Heart left ventricle (tissue), 16 donors: ENCODE measurements around the gene OPRPN. TPM values are rescaled to one million over a fixed set of nuclear protein-coding genes. Genes with fewer than 3 reads are reported as not detected.

ENCODE experiments used
- ATAC-seq, 4 donors: fragments of 200-7000 bp; cut with Tn5 transposase; one replicate each; pipeline ENCODE4 v1.9.1; 2020 to 2022; ENCODE audit warnings: moderate library complexity in 4 of 4, mild to moderate bottlenecking in 3 of 4, moderate number of reproducible peaks in 1 of 4
- DNase-seq, 5 donors: peaks; one replicate each; pipeline ENCODE4 v3.0.0-alpha.2; 2020
- H3K27ac ChIP-seq, 12 donors: fragments of 200-600 bp; sonication (generic) in 4 of 12; one replicate each; pipeline versions ENCODE4 v1.5.0 to v1.8.0; 2016 to 2022; ENCODE audit warnings: mild to moderate bottlenecking in 2 of 12
- H3K27me3 ChIP-seq, 9 donors: fragments of 200-600 bp; sonication (generic) in 2 of 9; one replicate each; pipeline versions ENCODE4 v1.5.1 to v1.8.0; 2016 to 2022; ENCODE audit warnings: mild to moderate bottlenecking in 3 of 9
- H3K36me3 ChIP-seq, 9 donors: fragments of 200-600 bp; sonication (generic) in 2 of 9; one replicate each; pipeline versions ENCODE4 v1.5.0 to v1.8.0; 2018 to 2022; ENCODE audit warnings: mild to moderate bottlenecking in 2 of 9
- H3K4me1 ChIP-seq, 12 donors: fragments of 200-600 bp; sonication (generic) in 4 of 12; one replicate each; pipeline versions ENCODE4 v1.5.0 to v1.8.0; 2016 to 2022; ENCODE audit warnings: mild to moderate bottlenecking in 3 of 12
- H3K4me3 ChIP-seq, 12 donors: fragments of 200-600 bp; sonication (generic) in 4 of 12; one replicate each; pipeline versions ENCODE4 v1.5.0 to v1.8.0; 2017 to 2022; ENCODE audit warnings: mild to moderate bottlenecking in 9 of 12, moderate library complexity in 4 of 12
- H3K9me3 ChIP-seq, 12 donors: fragments of 200-600 bp; sonication (generic) in 4 of 12; one replicate each; pipeline versions ENCODE4 v1.5.0 to v1.8.0; 2016 to 2022; ENCODE audit warnings: mild to moderate bottlenecking in 1 of 12
- POLR2A ChIP-seq, 2 donors: fragments of 450-650 bp; IDR thresholded peaks; one replicate each; pipeline ENCODE4 v1.6.1; 2017; ENCODE audit warnings: antibody characterized with exemption in 2 of 2, mild to moderate bottlenecking in 2 of 2, moderate library complexity in 2 of 2
- WGBS, 4 donors: extraction: QIAGEN DNeasy Blood & Tissue Kit in 2 of 4; methylation state at CpG; one replicate each; pipeline versions ENCODE4 v1.1.5 to v1.1.7; 2013 to 2018; 5-methylcytosine and 5-hydroxymethylcytosine counted together
- intact Hi-C, 10 donors: fragments of 100-400 bp; cut with DNase I; formaldehyde crosslinking; loops; one replicate each; pipeline versions ENCODE4 v1.11.1 to v1.14.2; 2022
- polyA plus RNA-seq, 2 donors: library from polyadenylated mRNA; stranded (reverse); fragments of 200-250 nt; gene quantifications; one replicate each; pipeline ENCODE4 v1.2.3, GENCODE V29; 2013
- total RNA-seq, 9 donors: library from RNA; depleted of rRNA in 2 of 9; stranded (reverse); fragments of >200 nt in 2 of 9; fragmentation: NEBNext Ultra II Directional in 3 of 9; extraction: Animal tissue kit (Norgen Biotek cat#: 25700) in 3 of 9; gene quantifications; one replicate each; pipeline versions ENCODE4 v1.1.0 to v1.2.4, GENCODE V29; 2016 to 2023
- TF ChIP-seq, protein P1 (sequence below), 12 donors: fragments of 200-600 bp; sonication (generic) in 4 of 12; IDR thresholded peaks; one replicate each; pipeline versions ENCODE4 v1.5.0 to v1.8.0; 2018 to 2022; ENCODE audit warnings: antibody characterized with exemption in 12 of 12, mild to moderate bottlenecking in 5 of 12
- donor health status: ischemic (EF 13 %, LVEDD 7.1; RV severe dilation, severe dysfunction).
- donor health status: healthy with polysubstance abuse.
- donor health status: DM: no; HTN: yes; CAD: no.
- donor health status: DM: no; HTN: no; CAD: no.
- donor health status: ischemic (EF 25% LVEDD 6.9; RV normal size, moderate dysfunction).
- donor health status: ischemic (EF 25% LVEDD 5.7; RV mildly dilated, moderate dysfunction).
- donor health status: healthy.
- donor health status: DM: yes; HTN: yes; CAD: no.
- donor health status: ischemic (EF 35%, LVEDD 5.7; RV mildly dilated, moderate dysfunction).
- donor health status: nonischemic (EF 11% LVEDD 7.7; RV severe dilation, severe dysfunction).
- donor health status: DM: yes; HTN: yes; CAD: no.
- donor health status: PGD.
- donor health status: ischemic (EF 29% LVEDD 5.4; RV normal size, mild dysfunction).
- donor health status: nonischemic (EF 23%, LVEDD 6.1; RV moderate dilation, normal function).

The OPRPN gene
- total and polyA plus RNA-seq, 11 donors = not detected

DNA sequence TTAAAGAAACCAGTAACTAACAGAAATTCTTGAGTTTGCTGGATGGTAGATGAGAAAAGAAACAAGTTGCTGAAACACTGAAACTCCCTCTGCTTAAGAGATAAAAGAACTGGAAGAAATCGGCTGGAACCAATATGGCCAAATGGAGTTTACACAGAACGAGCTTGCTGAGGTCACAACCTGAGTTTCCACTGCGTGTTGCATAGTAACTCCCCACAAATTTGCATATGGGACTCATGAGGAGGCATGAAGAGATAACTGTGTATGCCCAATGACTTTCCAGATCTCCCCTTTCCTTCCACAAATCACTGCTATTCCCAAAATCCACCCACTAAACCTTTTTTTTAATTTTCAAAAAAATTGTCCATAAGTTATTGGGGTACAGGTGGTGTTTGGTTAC, 25.0 kb upstream of the OPRPN start:
- Histone ChIP-seq H3K4me3 (no peak overlapping the region), H3K27me3 (no peaks in the 10 kb centered on the region), H3K36me3 (no peaks in the 10 kb centered on the region), H3K27ac (no peak overlapping the region), H3K4me1 (no peaks in the 10 kb centered on the region), H3K9me3 (peaks cover 0 to 5% (median 0%) of the 10 kb centered on the region in 12 donors)
- intact Hi-C loops = no loop called here
- ATAC-seq = no peak
- TF ChIP-seq, protein P1, sequence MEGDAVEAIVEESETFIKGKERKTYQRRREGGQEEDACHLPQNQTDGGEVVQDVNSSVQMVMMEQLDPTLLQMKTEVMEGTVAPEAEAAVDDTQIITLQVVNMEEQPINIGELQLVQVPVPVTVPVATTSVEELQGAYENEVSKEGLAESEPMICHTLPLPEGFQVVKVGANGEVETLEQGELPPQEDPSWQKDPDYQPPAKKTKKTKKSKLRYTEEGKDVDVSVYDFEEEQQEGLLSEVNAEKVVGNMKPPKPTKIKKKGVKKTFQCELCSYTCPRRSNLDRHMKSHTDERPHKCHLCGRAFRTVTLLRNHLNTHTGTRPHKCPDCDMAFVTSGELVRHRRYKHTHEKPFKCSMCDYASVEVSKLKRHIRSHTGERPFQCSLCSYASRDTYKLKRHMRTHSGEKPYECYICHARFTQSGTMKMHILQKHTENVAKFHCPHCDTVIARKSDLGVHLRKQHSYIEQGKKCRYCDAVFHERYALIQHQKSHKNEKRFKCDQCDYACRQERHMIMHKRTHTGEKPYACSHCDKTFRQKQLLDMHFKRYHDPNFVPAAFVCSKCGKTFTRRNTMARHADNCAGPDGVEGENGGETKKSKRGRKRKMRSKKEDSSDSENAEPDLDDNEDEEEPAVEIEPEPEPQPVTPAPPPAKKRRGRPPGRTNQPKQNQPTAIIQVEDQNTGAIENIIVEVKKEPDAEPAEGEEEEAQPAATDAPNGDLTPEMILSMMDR (IDR thresholded peaks at IDR 0.05) = no peak
- no peak for TF ChIP-seq POLR2A (IDR thresholded peaks at IDR 0.05)
- 66 to 74% (median 69%) methylated on average over 3 of the region's 3 CpGs for WGBS, 4 donors
- DNase-seq = no peak

DNA sequence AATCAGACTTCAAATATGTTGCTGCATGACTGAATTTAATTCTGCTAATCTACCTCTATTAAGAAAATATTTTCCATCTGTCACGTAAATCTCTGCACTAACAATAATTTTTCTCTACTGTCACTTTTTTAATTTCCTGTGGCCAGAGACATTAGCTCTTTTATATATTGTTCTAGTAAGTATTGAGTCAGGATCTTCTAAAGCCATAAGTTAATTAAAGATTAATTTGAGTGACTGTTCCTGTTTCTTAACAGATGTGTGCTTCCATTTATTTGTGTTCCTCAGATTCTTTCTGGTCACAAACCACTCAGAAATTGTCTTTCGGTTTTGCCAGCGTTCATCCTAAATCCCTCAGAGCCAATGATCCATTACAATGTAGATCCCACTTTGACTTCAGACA, 17.2 kb upstream of the OPRPN start:
- Histone ChIP-seq H3K36me3 (no peaks in the 10 kb centered on the region), H3K9me3 (peaks cover 0 to 2% (median 0%) of the 10 kb centered on the region in 12 donors), H3K4me1 (no peaks in the 10 kb centered on the region), H3K27ac (no peak overlapping the region), H3K4me3 (no peak overlapping the region), H3K27me3 (no peaks in the 10 kb centered on the region)
- DNase-seq (no peak), ATAC-seq (no peak)
- TF ChIP-seq, protein P1 (IDR thresholded peaks at IDR 0.05) = no peak
- TF ChIP-seq POLR2A (IDR thresholded peaks at IDR 0.05) = no peak
- 83 to 84% (median 83%) methylated on average over 3 of the region's 3 CpGs for WGBS, 4 donors
- intact Hi-C loops = no loop called here

DNA sequence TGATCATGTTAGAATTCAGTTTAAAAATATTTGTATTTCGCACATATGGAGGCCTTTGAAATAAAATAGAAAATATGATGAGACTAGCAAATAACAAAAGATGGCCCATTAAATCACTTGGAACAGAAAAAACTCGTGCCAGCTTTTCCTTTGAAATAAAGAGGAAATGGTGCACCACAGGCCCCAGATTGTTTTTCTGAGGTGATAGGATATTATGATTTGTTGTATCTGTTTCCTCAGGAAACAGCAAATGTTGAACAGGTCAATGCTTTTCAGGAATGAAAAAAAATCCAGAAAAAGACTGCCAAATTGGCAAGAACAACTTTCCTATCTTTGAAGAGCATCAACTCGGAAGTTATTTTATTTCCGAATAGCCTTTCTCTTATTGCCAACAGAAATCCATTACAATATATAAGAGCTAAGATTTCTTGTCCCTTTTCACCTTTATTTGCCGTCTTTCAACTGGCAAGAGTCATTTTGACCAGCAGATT, 15.0 kb upstream of the OPRPN start, which contains the start of gene SMR3B:
Gene SMR3B, plus strand, starts transcription at position 441 of the 491 bp plus-strand sequence. CDS start 1,380 bp downstream, outside the sequence.
- TF ChIP-seq, protein P1 (IDR thresholded peaks at IDR 0.05) = no peak
- TF ChIP-seq POLR2A (IDR thresholded peaks at IDR 0.05) = no peak
- ATAC-seq = no peak
- intact Hi-C loops = no loop called here

DNA sequence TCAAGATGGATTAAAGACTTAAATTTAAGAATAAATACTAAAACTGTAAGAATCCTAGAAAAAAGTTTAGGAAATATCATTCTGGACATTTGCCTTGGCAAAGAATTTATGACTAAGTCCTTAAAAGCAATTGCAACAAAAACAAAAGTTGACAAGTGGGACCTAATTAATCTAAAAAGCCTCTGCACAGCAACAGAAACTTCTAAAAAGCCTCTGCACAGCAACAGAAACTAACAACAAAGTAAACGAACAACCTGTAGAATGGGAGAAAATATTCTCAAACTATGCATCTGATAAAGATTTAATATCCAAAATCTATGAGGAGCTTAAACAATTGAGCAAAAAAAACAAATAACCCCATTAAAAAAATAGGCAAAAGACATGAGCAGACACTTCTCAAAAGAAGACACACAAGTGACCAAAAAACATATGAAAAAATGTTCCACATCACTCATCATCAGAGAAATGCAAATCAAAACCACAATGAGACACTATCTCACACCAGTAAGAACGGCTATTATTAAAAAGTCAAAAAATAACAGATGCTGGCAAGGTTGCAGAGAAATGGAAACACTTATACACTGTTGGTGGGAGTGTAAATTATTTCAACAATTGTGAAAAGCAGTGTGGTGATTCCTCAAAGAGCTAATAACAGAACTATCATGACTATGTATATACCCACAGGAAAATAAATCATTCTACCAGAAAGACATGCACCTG, 5.5 kb upstream of the OPRPN start:
- H3K36me3 ChIP-seq = no peaks in the 10 kb centered on the region
- 61 to 66% (median 63%) methylated on average over 2 of the region's 2 CpGs for WGBS, 4 donors
- H3K4me1 ChIP-seq = no peaks in the 10 kb centered on the region
- DNase-seq = no peak
- no peak for TF ChIP-seq POLR2A (IDR thresholded peaks at IDR 0.05)
- TF ChIP-seq, protein P1 (IDR thresholded peaks at IDR 0.05) = no peak
- no peak overlapping the region for H3K4me3 ChIP-seq
- H3K27ac ChIP-seq = no peak overlapping the region
- no peak for ATAC-seq
- intact Hi-C loops = no loop called here
- no peaks in the 10 kb centered on the region for H3K27me3 ChIP-seq
- no peaks in the 10 kb centered on the region for H3K9me3 ChIP-seq

More for the DNA sequence above, 15.0 kb upstream of the OPRPN start, which contains the start of gene SMR3B:
- H3K27me3 ChIP-seq = no peaks in the 10 kb centered on the region
- no peak for DNase-seq
- H3K4me1 ChIP-seq = no peaks in the 10 kb centered on the region
- H3K4me3 ChIP-seq = no peak within 1 kb of the TSS
- H3K9me3 ChIP-seq = peaks cover 0 to 2% (median 0%) of the 10 kb centered on the region in 12 donors
- WGBS, 4 donors = 54 to 73% (median 68%) methylated on average over 5 of the region's 5 CpGs
- H3K36me3 ChIP-seq = no peaks in the 10 kb centered on the region
- H3K27ac ChIP-seq = no peak within 1 kb of the TSS
